SH-SY5Y (cell line): ENCODE results near the gene OPA3.

Experiments
- GATA2 ChIP-seq: IDR thresholded peaks from 2 replicates; pipeline ENCODE4 v1.6.1; 2011; ENCODE audit warnings: mild to moderate bottlenecking, low read depth, low read length
- GATA3 ChIP-seq: IDR thresholded peaks from 2 replicates; pipeline ENCODE4 v1.6.1; 2011; ENCODE audit warnings: low read depth, mild to moderate bottlenecking, low read length, moderate library complexity

GRCh38 chr19:45507872-45508416 lies 76.7 kb downstream of the OPA3 start:
- TF ChIP-seq GATA3: no peak
- TF ChIP-seq GATA2: no peak
